Measurements from ENCODE around the gene PIGZ.

The PIGZ gene

GRCh38 chr3:196968233-196969133 lies at the start of gene PIGZ:
TSS of gene PIGZ (minus strand) at chr3:196968833. CDS start at chr3:196952031, 16,802 bp downstream.
- Histone ChIP-seq H3K27ac (no peak within 1 kb of the TSS; the same call in 1 of the 2 replicates), H3K36me3 (no peaks in the 10 kb centered on the region), H3K27me3 (ENCODE audit: insufficient read depth, low read depth, severe bottlenecking) (no peaks in the 10 kb centered on the region), H3K9me3 (ENCODE audit: severe bottlenecking) (no peaks in the 10 kb centered on the region), H3K4me3 (ENCODE audit: low read depth, low read length) (peak within 1 kb of the TSS; percentile 52)
- TF ChIP-seq CTCF (IDR thresholded peaks at IDR 0.05; ENCODE audit: low read depth, low read length): no peak
- no peak for DNase-seq

- DNase-seq: no peak
- Histone ChIP-seq H3K4me3 (ENCODE audit: low read depth, low read length) (no peak overlapping the region), H3K9me3 (ENCODE audit: severe bottlenecking) (no peaks in the 10 kb centered on the region), H3K36me3 (no peaks in the 10 kb centered on the region), H3K27me3 (ENCODE audit: insufficient read depth, low read depth, severe bottlenecking) (no peaks in the 10 kb centered on the region), H3K27ac (no peak overlapping the region)
- no peak for TF ChIP-seq CTCF (IDR thresholded peaks at IDR 0.05; ENCODE audit: low read depth, low read length)
These were observed 48.4 kb upstream of the PIGZ start for GRCh38 chr3:197017003-197017402.

- Histone ChIP-seq H3K9me3 (ENCODE audit: severe bottlenecking) (no peaks in the 10 kb centered on the region), H3K4me3 (ENCODE audit: low read depth, low read length) (no peak overlapping the region), H3K36me3 (no peaks in the 10 kb centered on the region), H3K27ac (no peak overlapping the region), H3K27me3 (ENCODE audit: insufficient read depth, low read depth, severe bottlenecking) (no peaks in the 10 kb centered on the region)
- TF ChIP-seq CTCF (IDR thresholded peaks at IDR 0.05; ENCODE audit: low read depth, low read length): no peak
- DNase-seq: no peak
These were observed 47.4 kb upstream of the PIGZ start for GRCh38 chr3:197015790-197016736.

GRCh38 chr3:197014942-197015575 lies 46.4 kb upstream of the PIGZ start:
- Histone ChIP-seq H3K27me3 (ENCODE audit: insufficient read depth, low read depth, severe bottlenecking) (no peaks in the 10 kb centered on the region), H3K36me3 (no peaks in the 10 kb centered on the region), H3K27ac (no peak overlapping the region), H3K9me3 (ENCODE audit: severe bottlenecking) (no peaks in the 10 kb centered on the region), H3K4me3 (ENCODE audit: low read depth, low read length) (no peak overlapping the region)
- no peak for DNase-seq
- TF ChIP-seq CTCF (IDR thresholded peaks at IDR 0.05; ENCODE audit: low read depth, low read length): no peak

- Histone ChIP-seq H3K27ac (no peak overlapping the region), H3K27me3 (ENCODE audit: insufficient read depth, low read depth, severe bottlenecking) (no peaks in the 10 kb centered on the region), H3K36me3 (no peaks in the 10 kb centered on the region), H3K9me3 (ENCODE audit: severe bottlenecking) (no peaks in the 10 kb centered on the region), H3K4me3 (ENCODE audit: low read depth, low read length) (no peak overlapping the region)
- DNase-seq: no peak
- TF ChIP-seq CTCF (IDR thresholded peaks at IDR 0.05; ENCODE audit: low read depth, low read length): no peak
These were observed 45.4 kb upstream of the PIGZ start for GRCh38 chr3:197014024-197014423.
